WTC11 (cell line): ENCODE data around the gene MZF1. TPM values are rescaled to one million over a fixed set of nuclear protein-coding genes. Genes with fewer than 3 reads are reported as not detected.
A peak's percentile ranks its signal among the peaks of the same experiment; 100 is the strongest.

Experiments
- CREB1 ChIP-seq: sonication (generic); formaldehyde crosslinking; IDR thresholded peaks from 2 replicates; pipeline ENCODE4 v1.8.0; 2023; ENCODE audit warnings: mild to moderate bottlenecking, missing genetic modification reagents
- EMX1 ChIP-seq: fragments of 250-450 bp; sonication (Bioruptor Pico); IDR thresholded peaks from 2 replicates; pipeline ENCODE4 v1.8.0; 2021; ENCODE audit warnings: mild to moderate bottlenecking
- IRF2 ChIP-seq: sonication (generic); formaldehyde crosslinking; IDR thresholded peaks from 2 replicates; pipeline ENCODE4 v1.8.0; 2022; ENCODE audit warnings: low read depth, missing genetic modification reagents, borderline replicate concordance
- JAZF1 ChIP-seq: fragments of 250-450 bp; sonication (Bioruptor Pico); IDR thresholded peaks from 2 replicates; pipeline ENCODE4 v1.9.0; 2021; ENCODE audit warnings: moderate library complexity, mild to moderate bottlenecking, inconsistent platforms
- JUN ChIP-seq: sonication (generic); formaldehyde crosslinking; IDR thresholded peaks from 2 replicates; pipeline ENCODE4 v1.8.0; 2023; ENCODE audit warnings: mild to moderate bottlenecking, missing genetic modification reagents
- MYBL2 ChIP-seq: sonication (generic); formaldehyde crosslinking; IDR thresholded peaks from 2 replicates; pipeline ENCODE4 v1.8.1; 2023; ENCODE audit warnings: mild to moderate bottlenecking, moderate library complexity, missing genetic modification reagents
- NFYB ChIP-seq: sonication (generic); formaldehyde crosslinking; conservative IDR thresholded peaks from 2 replicates; pipeline ENCODE4 v1.8.0; 2022; ENCODE audit warnings: low read depth, missing genetic modification reagents
- PREB ChIP-seq: sonication (generic); formaldehyde crosslinking; IDR thresholded peaks from 2 replicates; pipeline ENCODE4 v1.8.1; 2022; ENCODE audit warnings: mild to moderate bottlenecking, missing genetic modification reagents, moderate library complexity, borderline replicate concordance
- PRRX2 ChIP-seq: fragments of 250-450 bp; sonication (Bioruptor Pico); IDR thresholded peaks from 2 replicates; pipeline ENCODE4 v1.8.0; 2021; ENCODE audit warnings: mild to moderate bottlenecking
- RELA ChIP-seq: sonication (generic); formaldehyde crosslinking; IDR thresholded peaks from 2 replicates; pipeline ENCODE4 v1.8.1; 2022; ENCODE audit warnings: missing genetic modification reagents, mild to moderate bottlenecking, borderline replicate concordance
- SMAD4 ChIP-seq: sonication (generic); formaldehyde crosslinking; IDR thresholded peaks from 2 replicates; pipeline ENCODE4 v1.8.0; 2022; ENCODE audit warnings: mild to moderate bottlenecking, missing genetic modification reagents
- SP1 ChIP-seq: sonication (generic); formaldehyde crosslinking; conservative IDR thresholded peaks from 2 replicates; pipeline ENCODE4 v1.8.1; 2022; ENCODE audit warnings: missing genetic modification reagents
- TEAD4 ChIP-seq: sonication (generic); formaldehyde crosslinking; IDR thresholded peaks from 2 replicates; pipeline ENCODE4 v1.8.0; 2022; ENCODE audit warnings: mild to moderate bottlenecking, missing genetic modification reagents
- ZBTB43 ChIP-seq: sonication (generic); formaldehyde crosslinking; IDR thresholded peaks from 2 replicates; pipeline ENCODE4 v1.8.1; 2023; ENCODE audit warnings: mild to moderate bottlenecking, missing genetic modification reagents
- ZNF232 ChIP-seq: sonication (generic); formaldehyde crosslinking; IDR thresholded peaks from 2 replicates; pipeline ENCODE4 v1.8.0; 2022; ENCODE audit warnings: mild to moderate bottlenecking, missing genetic modification reagents
- ZNF396 ChIP-seq: fragments of 250-450 bp; sonication (Bioruptor Pico); IDR thresholded peaks from 2 replicates; pipeline ENCODE4 v1.8.0; 2021; ENCODE audit warnings: mild to moderate bottlenecking, moderate library complexity, borderline replicate concordance
- ZNF425 ChIP-seq: fragments of 250-450 bp; sonication (Bioruptor Pico); conservative IDR thresholded peaks from 2 replicates; pipeline ENCODE4 v1.9.0; 2021; ENCODE audit warnings: mild to moderate bottlenecking
- total RNA-seq: library from RNA; stranded (reverse); gene quantifications from 3 replicates; pipeline ENCODE4 v1.2.3, GENCODE V29; 2021
- TF ChIP-seq, protein P1 (sequence below): sonication (generic); formaldehyde crosslinking; IDR thresholded peaks from 2 replicates; pipeline ENCODE4 v1.8.0; 2022; ENCODE audit warnings: missing genetic modification reagents
- TF ChIP-seq, protein P2 (sequence below): sonication (generic); formaldehyde crosslinking; IDR thresholded peaks from 2 replicates; pipeline ENCODE4 v1.8.1; 2022; ENCODE audit warnings: low read depth, missing genetic modification reagents, borderline replicate concordance
- TF ChIP-seq, protein P3 (sequence below): sonication (generic); formaldehyde crosslinking; IDR thresholded peaks from 2 replicates; pipeline ENCODE4 v1.8.1; 2023; ENCODE audit warnings: mild to moderate bottlenecking, missing genetic modification reagents, borderline replicate concordance
- TF ChIP-seq, protein P4 (sequence below): sonication (generic); formaldehyde crosslinking; IDR thresholded peaks from 2 replicates; pipeline ENCODE4 v1.8.0; 2022; ENCODE audit warnings: mild to moderate bottlenecking, missing genetic modification reagents

Gene MZF1
- total RNA-seq, 1 experiment from 2014 or later, result 22.2 TPM

GRCh38 chr19:58519355-58520256 lies 53.5 kb downstream of the MZF1 start, which contains the start of gene ZBTB45 (continued):
- TF ChIP-seq, protein P1, sequence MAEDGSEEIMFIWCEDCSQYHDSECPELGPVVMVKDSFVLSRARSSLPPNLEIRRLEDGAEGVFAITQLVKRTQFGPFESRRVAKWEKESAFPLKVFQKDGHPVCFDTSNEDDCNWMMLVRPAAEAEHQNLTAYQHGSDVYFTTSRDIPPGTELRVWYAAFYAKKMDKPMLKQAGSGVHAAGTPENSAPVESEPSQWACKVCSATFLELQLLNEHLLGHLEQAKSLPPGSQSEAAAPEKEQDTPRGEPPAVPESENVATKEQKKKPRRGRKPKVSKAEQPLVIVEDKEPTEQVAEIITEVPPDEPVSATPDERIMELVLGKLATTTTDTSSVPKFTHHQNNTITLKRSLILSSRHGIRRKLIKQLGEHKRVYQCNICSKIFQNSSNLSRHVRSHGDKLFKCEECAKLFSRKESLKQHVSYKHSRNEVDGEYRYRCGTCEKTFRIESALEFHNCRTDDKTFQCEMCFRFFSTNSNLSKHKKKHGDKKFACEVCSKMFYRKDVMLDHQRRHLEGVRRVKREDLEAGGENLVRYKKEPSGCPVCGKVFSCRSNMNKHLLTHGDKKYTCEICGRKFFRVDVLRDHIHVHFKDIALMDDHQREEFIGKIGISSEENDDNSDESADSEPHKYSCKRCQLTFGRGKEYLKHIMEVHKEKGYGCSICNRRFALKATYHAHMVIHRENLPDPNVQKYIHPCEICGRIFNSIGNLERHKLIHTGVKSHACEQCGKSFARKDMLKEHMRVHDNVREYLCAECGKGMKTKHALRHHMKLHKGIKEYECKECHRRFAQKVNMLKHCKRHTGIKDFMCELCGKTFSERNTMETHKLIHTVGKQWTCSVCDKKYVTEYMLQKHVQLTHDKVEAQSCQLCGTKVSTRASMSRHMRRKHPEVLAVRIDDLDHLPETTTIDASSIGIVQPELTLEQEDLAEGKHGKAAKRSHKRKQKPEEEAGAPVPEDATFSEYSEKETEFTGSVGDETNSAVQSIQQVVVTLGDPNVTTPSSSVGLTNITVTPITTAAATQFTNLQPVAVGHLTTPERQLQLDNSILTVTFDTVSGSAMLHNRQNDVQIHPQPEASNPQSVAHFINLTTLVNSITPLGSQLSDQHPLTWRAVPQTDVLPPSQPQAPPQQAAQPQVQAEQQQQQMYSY (CRISPR knock-in tag), result no peak
- TF ChIP-seq SP1 (CRISPR knock-in tag) (peak; percentile 94), PREB (CRISPR knock-in tag) (no peak), JAZF1 (CRISPR knock-in tag) (no peak), ZBTB43 (CRISPR knock-in tag) (no peak; the same call in 1 of the 2 replicates), ZNF232 (CRISPR knock-in tag) (peak; percentile 79; the same call in 1 of the 2 replicates), JUN (CRISPR knock-in tag) (no peak), MYBL2 (peak; percentile 62), ZNF425 (no peak), PRRX2 (CRISPR knock-in tag) (no peak; the same call in 1 of the 2 replicates), RELA (CRISPR knock-in tag) (no peak), ZNF396 (CRISPR knock-in tag) (no peak), EMX1 (peak; percentile 80), CREB1 (CRISPR knock-in tag) (peak; percentile 92; the same call in 1 of the 2 replicates), TEAD4 (CRISPR knock-in tag) (0 out of 2 replicates have a peak, but pooled peaks have one; percentile 63), IRF2 (CRISPR knock-in tag) (no peak), SMAD4 (CRISPR knock-in tag) (0 out of 2 replicates have a peak, but pooled peaks have one; percentile 41), NFYB (peak; percentile 26; the same call in 1 of the 2 replicates)
- TF ChIP-seq, protein P2, sequence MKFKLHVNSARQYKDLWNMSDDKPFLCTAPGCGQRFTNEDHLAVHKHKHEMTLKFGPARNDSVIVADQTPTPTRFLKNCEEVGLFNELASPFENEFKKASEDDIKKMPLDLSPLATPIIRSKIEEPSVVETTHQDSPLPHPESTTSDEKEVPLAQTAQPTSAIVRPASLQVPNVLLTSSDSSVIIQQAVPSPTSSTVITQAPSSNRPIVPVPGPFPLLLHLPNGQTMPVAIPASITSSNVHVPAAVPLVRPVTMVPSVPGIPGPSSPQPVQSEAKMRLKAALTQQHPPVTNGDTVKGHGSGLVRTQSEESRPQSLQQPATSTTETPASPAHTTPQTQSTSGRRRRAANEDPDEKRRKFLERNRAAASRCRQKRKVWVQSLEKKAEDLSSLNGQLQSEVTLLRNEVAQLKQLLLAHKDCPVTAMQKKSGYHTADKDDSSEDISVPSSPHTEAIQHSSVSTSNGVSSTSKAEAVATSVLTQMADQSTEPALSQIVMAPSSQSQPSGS (CRISPR knock-in tag), result no peak
- TF ChIP-seq, protein P3, sequence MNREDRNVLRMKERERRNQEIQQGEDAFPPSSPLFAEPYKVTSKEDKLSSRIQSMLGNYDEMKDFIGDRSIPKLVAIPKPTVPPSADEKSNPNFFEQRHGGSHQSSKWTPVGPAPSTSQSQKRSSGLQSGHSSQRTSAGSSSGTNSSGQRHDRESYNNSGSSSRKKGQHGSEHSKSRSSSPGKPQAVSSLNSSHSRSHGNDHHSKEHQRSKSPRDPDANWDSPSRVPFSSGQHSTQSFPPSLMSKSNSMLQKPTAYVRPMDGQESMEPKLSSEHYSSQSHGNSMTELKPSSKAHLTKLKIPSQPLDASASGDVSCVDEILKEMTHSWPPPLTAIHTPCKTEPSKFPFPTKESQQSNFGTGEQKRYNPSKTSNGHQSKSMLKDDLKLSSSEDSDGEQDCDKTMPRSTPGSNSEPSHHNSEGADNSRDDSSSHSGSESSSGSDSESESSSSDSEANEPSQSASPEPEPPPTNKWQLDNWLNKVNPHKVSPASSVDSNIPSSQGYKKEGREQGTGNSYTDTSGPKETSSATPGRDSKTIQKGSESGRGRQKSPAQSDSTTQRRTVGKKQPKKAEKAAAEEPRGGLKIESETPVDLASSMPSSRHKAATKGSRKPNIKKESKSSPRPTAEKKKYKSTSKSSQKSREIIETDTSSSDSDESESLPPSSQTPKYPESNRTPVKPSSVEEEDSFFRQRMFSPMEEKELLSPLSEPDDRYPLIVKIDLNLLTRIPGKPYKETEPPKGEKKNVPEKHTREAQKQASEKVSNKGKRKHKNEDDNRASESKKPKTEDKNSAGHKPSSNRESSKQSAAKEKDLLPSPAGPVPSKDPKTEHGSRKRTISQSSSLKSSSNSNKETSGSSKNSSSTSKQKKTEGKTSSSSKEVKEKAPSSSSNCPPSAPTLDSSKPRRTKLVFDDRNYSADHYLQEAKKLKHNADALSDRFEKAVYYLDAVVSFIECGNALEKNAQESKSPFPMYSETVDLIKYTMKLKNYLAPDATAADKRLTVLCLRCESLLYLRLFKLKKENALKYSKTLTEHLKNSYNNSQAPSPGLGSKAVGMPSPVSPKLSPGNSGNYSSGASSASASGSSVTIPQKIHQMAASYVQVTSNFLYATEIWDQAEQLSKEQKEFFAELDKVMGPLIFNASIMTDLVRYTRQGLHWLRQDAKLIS, result no peak; the same call in 1 of the 2 replicates
- TF ChIP-seq, protein P4, sequence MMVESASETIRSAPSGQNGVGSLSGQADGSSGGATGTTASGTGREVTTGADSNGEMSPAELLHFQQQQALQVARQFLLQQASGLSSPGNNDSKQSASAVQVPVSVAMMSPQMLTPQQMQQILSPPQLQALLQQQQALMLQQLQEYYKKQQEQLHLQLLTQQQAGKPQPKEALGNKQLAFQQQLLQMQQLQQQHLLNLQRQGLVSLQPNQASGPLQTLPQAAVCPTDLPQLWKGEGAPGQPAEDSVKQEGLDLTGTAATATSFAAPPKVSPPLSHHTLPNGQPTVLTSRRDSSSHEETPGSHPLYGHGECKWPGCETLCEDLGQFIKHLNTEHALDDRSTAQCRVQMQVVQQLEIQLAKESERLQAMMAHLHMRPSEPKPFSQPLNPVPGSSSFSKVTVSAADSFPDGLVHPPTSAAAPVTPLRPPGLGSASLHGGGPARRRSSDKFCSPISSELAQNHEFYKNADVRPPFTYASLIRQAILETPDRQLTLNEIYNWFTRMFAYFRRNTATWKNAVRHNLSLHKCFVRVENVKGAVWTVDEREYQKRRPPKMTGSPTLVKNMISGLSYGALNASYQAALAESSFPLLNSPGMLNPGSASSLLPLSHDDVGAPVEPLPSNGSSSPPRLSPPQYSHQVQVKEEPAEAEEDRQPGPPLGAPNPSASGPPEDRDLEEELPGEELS (CRISPR knock-in tag), result no peak; the same call in 1 of the 2 replicates
